ENCODE data around the gene RPL37. TPM values are rescaled to one million over a fixed set of nuclear protein-coding genes. Genes with fewer than 3 reads are reported as not detected.
A peak's percentile ranks its signal among the peaks of the same experiment; 100 is the strongest.

RPL37 gene
- total and polyA plus RNA-seq, 9 of the 15 experiments (the other 6 are each of a cell fraction or from before 2014, with no cell fraction given) = 2,342 to 7,963 (median 4,091) TPM

GRCh38 chr5:40798801-40799210 is 36.2 kb downstream of the RPL37 start (continued):
- TF ChIP-seq, protein P1, sequence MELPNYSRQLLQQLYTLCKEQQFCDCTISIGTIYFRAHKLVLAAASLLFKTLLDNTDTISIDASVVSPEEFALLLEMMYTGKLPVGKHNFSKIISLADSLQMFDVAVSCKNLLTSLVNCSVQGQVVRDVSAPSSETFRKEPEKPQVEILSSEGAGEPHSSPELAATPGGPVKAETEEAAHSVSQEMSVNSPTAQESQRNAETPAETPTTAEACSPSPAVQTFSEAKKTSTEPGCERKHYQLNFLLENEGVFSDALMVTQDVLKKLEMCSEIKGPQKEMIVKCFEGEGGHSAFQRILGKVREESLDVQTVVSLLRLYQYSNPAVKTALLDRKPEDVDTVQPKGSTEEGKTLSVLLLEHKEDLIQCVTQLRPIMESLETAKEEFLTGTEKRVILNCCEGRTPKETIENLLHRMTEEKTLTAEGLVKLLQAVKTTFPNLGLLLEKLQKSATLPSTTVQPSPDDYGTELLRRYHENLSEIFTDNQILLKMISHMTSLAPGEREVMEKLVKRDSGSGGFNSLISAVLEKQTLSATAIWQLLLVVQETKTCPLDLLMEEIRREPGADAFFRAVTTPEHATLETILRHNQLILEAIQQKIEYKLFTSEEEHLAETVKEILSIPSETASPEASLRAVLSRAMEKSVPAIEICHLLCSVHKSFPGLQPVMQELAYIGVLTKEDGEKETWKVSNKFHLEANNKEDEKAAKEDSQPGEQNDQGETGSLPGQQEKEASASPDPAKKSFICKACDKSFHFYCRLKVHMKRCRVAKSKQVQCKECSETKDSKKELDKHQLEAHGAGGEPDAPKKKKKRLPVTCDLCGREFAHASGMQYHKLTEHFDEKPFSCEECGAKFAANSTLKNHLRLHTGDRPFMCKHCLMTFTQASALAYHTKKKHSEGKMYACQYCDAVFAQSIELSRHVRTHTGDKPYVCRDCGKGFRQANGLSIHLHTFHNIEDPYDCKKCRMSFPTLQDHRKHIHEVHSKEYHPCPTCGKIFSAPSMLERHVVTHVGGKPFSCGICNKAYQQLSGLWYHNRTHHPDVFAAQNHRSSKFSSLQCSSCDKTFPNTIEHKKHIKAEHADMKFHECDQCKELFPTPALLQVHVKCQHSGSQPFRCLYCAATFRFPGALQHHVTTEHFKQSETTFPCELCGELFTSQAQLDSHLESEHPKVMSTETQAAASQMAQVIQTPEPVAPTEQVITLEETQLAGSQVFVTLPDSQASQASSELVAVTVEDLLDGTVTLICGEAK (IDR thresholded peaks at IDR 0.05) = 0 out of 2 replicates have a peak, but pooled peaks have one; percentile 13
- TF ChIP-seq, protein P1 (CRISPR knock-in tag; IDR thresholded peaks at IDR 0.05) = no peak
- no peak for TF ChIP-seq TRIM28 (IDR thresholded peaks at IDR 0.05)
- TF ChIP-seq TOE1 (IDR thresholded peaks at IDR 0.05; ENCODE audit: borderline replicate concordance) = no peak
- no peak for TF ChIP-seq TOE1 (CRISPR knock-in tag; IDR thresholded peaks at IDR 0.05; ENCODE audit: borderline replicate concordance, low read depth)
- no peak for TF ChIP-seq HOMEZ (CRISPR knock-in tag; IDR thresholded peaks at IDR 0.05)
- TF ChIP-seq HCFC1 (IDR thresholded peaks at IDR 0.05; ENCODE audit: low read depth, low read length) = no peak
- TF ChIP-seq OTX1 (CRISPR knock-in tag; IDR thresholded peaks at IDR 0.05) = no peak
- TF ChIP-seq ZNF444 (CRISPR knock-in tag; IDR thresholded peaks at IDR 0.05) = no peak
- TF ChIP-seq NR0B1 (IDR thresholded peaks at IDR 0.05; ENCODE audit: partially characterized antibody) = no peak
- no peak for TF ChIP-seq ELF4 (CRISPR knock-in tag; IDR thresholded peaks at IDR 0.05)
- TF ChIP-seq, protein P2, sequence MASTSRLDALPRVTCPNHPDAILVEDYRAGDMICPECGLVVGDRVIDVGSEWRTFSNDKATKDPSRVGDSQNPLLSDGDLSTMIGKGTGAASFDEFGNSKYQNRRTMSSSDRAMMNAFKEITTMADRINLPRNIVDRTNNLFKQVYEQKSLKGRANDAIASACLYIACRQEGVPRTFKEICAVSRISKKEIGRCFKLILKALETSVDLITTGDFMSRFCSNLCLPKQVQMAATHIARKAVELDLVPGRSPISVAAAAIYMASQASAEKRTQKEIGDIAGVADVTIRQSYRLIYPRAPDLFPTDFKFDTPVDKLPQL (IDR thresholded peaks at IDR 0.05; ENCODE audit: extremely low read depth, insufficient read length) = no peak
- TF ChIP-seq RBM15 (IDR thresholded peaks at IDR 0.05; ENCODE audit: insufficient read depth, low read length) = no peak
